ENCODE measurements around the gene CRNN.

- TF ChIP-seq CTCF (tag by site-specific recombination; IDR thresholded peaks at IDR 0.05) = no peak
- no peak for TF ChIP-seq ZNF121 (tag by site-specific recombination; IDR thresholded peaks at IDR 0.05)
- TF ChIP-seq ZNF629 (tag by site-specific recombination; IDR thresholded peaks at IDR 0.05) = no peak
- no peak for TF ChIP-seq ZNF302 (tag by site-specific recombination; IDR thresholded peaks at IDR 0.05; ENCODE audit: low read depth)
- no peak for TF ChIP-seq KLF16 (tag by site-specific recombination; IDR thresholded peaks at IDR 0.05)
- no peak for TF ChIP-seq HOXD13 (CRISPR knock-in tag; IDR thresholded peaks at IDR 0.05; ENCODE audit: borderline replicate concordance)
- TF ChIP-seq ZNF266 (tag by site-specific recombination; IDR thresholded peaks at IDR 0.05; ENCODE audit: low read depth) = no peak
- no peak for TF ChIP-seq ZSCAN18 (tag by site-specific recombination; IDR thresholded peaks at IDR 0.05)
- no peak for TF ChIP-seq ZNF169 (tag by site-specific recombination; IDR thresholded peaks at IDR 0.05)
- TF ChIP-seq ZEB2 (tag by site-specific recombination; IDR thresholded peaks at IDR 0.05) = no peak
Measured at GRCh38 chr1:152449661-152450060, 35.6 kb upstream of the CRNN start.
